Neural progenitor cell (in vitro differentiated cells): ENCODE results near the gene TBX21.

Experiments
- EZH2 ChIP-seq: fragments of 200-600 bp; sonication (generic); IDR thresholded peaks from 2 replicates; pipeline ENCODE4 v1.6.1; 2017; ENCODE audit warnings: antibody characterized with exemption, mild to moderate bottlenecking, moderate library complexity
- EZH2phosphoT487 ChIP-seq: fragments of 200-600 bp; sonication (generic); IDR thresholded peaks from 2 replicates; pipeline ENCODE4 v1.6.1; 2017; ENCODE audit warnings: antibody characterized with exemption
- TF ChIP-seq, protein P1 (sequence below): fragments of 200-600 bp; sonication (generic); IDR thresholded peaks from 2 replicates; pipeline ENCODE4 v1.5.1; 2017; ENCODE audit warnings: antibody characterized with exemption, mild to moderate bottlenecking

DNA sequence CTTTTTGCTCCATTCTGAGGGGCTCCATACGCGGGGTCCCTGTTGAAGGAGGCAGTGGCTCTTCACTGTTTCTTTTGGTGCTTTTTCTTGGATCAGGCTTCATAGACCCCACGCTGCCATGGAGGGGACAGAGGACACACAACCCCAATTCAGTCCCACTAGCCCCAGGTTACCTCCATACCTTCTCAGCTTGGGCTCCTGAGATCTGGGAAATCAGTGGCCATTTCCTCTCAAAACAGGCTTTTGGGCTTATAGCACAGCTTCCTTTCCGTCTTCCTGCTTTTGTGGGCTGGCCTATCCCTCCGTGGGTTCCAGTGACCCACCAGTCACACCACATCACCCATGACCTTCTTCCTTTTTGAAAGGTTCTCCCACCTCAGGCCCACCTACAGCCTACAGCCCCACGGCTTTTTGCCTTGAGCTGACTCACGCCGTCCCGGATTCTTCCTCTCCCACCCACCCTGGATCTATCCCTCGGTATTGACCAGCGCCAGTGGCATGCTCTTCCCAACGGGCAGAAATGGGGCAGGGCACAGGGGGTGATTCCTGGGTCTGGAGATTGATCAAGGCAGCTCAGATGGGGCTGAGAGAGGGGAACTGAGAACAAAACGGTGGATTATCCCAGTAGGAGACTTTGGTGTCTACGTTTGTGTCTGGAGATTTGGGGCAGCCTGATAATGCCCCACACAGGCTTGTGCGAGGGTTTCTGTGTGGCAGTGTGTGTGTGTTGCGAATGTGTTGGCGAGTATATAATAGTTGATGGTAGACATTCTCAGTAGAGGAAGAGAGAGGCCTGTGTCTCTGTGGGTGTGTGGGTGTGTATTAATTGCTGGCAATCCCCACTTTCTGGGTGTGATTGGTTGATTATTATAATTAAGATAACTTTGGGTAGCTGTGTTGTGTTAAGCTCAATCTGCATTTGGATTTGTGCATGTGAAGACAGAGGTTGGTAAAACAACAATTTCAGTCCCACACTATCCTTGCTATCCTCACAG lies 3.8 kb downstream of the TBX21 start:
- TF ChIP-seq, protein P1, sequence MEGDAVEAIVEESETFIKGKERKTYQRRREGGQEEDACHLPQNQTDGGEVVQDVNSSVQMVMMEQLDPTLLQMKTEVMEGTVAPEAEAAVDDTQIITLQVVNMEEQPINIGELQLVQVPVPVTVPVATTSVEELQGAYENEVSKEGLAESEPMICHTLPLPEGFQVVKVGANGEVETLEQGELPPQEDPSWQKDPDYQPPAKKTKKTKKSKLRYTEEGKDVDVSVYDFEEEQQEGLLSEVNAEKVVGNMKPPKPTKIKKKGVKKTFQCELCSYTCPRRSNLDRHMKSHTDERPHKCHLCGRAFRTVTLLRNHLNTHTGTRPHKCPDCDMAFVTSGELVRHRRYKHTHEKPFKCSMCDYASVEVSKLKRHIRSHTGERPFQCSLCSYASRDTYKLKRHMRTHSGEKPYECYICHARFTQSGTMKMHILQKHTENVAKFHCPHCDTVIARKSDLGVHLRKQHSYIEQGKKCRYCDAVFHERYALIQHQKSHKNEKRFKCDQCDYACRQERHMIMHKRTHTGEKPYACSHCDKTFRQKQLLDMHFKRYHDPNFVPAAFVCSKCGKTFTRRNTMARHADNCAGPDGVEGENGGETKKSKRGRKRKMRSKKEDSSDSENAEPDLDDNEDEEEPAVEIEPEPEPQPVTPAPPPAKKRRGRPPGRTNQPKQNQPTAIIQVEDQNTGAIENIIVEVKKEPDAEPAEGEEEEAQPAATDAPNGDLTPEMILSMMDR: no peak
- no peak for TF ChIP-seq EZH2phosphoT487
- peak; percentile 52 for TF ChIP-seq EZH2
